Measurements from ENCODE around the gene PCDHGC5.

DNA sequence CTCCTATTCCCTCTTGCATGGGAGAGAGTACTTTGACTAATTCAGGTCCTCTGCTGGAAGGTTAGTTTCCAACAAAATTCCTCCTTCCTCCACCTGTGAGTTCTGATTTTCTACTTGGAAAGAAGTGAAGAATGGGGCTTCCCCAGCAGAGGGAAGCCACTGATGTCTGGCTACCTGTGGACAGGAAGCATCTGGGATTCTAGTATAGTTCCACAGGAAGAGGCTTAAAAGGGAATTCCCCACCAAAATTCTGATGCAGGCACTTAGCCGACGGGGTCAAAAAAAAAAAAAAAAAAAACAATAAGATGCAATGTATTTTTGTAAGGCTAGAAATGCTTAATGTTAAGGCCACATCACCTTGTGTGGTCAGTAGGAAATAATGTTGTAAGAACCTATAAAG lies 33.4 kb downstream of the PCDHGC5 start:
- TF ChIP-seq EZH2 (optimal IDR thresholded peaks at IDR 0.05; ENCODE audit: low read depth, low read length): no peak
- TF ChIP-seq, protein P1, sequence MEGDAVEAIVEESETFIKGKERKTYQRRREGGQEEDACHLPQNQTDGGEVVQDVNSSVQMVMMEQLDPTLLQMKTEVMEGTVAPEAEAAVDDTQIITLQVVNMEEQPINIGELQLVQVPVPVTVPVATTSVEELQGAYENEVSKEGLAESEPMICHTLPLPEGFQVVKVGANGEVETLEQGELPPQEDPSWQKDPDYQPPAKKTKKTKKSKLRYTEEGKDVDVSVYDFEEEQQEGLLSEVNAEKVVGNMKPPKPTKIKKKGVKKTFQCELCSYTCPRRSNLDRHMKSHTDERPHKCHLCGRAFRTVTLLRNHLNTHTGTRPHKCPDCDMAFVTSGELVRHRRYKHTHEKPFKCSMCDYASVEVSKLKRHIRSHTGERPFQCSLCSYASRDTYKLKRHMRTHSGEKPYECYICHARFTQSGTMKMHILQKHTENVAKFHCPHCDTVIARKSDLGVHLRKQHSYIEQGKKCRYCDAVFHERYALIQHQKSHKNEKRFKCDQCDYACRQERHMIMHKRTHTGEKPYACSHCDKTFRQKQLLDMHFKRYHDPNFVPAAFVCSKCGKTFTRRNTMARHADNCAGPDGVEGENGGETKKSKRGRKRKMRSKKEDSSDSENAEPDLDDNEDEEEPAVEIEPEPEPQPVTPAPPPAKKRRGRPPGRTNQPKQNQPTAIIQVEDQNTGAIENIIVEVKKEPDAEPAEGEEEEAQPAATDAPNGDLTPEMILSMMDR (IDR thresholded peaks at IDR 0.05; ENCODE audit: low read length): no peak

All from MM.1S (cell line).